Stimulated activated memory B cell treated with anti-CD40 and anti-IgM and Interleukin-4, amounts not matched to agents 10 μg/mL and 1 μg/mL and 100 μg/mL, for 72 hours (primary cell): ENCODE results near the gene PXN.
"Not testable (repeated sequence)": the region's sequence is repeated elsewhere in the genome, so short reads cannot be mapped to it uniquely, and the experiment has no call there.

Experiments
- ATAC-seq: fragments of 150-1000 bp; cut with Tn5 transposase; 2 replicates; pipeline ENCODE4 v1.10.0; 2021
- H3K27ac Mint-ChIP-seq: one replicate; pipeline ENCODE4 v1.8.0; 2022; ENCODE audit warnings: mild to moderate bottlenecking, mixed read lengths
- H3K27me3 Mint-ChIP-seq: one replicate; pipeline ENCODE4 v1.8.0; 2022; ENCODE audit warnings: mixed read lengths
- H3K36me3 Mint-ChIP-seq: one replicate; pipeline ENCODE4 v1.8.0; 2022; ENCODE audit warnings: mixed read lengths
- H3K4me1 Mint-ChIP-seq: one replicate; pipeline ENCODE4 v1.8.0; 2022; ENCODE audit warnings: mixed read lengths
- H3K4me3 Mint-ChIP-seq: one replicate; pipeline ENCODE4 v1.8.0; 2022; ENCODE audit warnings: mild to moderate bottlenecking, moderate library complexity, mixed read lengths
- H3K9me3 Mint-ChIP-seq: one replicate; pipeline ENCODE4 v1.8.0; 2022; ENCODE audit warnings: mixed read lengths

PXN gene

DNA sequence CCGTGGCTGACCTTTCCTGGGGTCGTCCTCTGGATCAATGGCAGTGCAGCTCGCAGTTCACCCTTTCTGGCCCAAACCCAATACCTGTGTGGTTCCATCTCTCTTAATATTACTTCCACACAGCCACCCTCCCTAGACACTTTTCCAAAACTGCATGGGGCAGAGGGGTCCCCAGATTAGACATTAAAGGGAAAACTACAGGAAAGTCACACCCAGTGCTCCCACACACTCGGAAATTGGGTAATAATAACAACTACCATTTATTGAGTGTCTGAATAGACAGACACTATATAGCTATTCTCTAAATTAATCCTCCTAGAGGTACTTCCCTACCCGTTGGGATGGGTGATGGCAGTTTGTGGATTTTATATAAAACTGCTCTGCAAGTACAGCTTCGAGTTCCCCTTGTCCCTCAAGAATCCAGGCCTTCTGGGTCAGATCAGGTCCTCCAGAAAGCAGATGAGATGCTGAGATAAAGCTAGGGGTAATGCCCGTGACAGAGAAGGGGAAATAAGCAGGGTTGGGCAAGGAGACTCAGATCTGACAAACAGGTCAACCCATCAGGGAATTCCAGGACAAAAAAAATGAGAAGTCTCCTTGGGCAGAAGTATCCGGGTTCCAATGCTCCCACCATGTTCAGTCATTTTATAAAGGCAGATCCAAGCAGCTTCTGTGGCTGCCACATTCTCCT is 795 bp upstream of the PXN start:
- Mint-ChIP-seq H3K36me3 (no peaks in the 10 kb centered on the region), H3K4me1 (peaks cover 23% of the 10 kb centered on the region), H3K27me3 (peaks cover 48% of the 10 kb centered on the region), H3K9me3 (no peaks in the 10 kb centered on the region), H3K4me3 (peak overlapping the region; percentile 82), H3K27ac (peak overlapping the region; percentile 14)
- ATAC-seq = no peak

DNA sequence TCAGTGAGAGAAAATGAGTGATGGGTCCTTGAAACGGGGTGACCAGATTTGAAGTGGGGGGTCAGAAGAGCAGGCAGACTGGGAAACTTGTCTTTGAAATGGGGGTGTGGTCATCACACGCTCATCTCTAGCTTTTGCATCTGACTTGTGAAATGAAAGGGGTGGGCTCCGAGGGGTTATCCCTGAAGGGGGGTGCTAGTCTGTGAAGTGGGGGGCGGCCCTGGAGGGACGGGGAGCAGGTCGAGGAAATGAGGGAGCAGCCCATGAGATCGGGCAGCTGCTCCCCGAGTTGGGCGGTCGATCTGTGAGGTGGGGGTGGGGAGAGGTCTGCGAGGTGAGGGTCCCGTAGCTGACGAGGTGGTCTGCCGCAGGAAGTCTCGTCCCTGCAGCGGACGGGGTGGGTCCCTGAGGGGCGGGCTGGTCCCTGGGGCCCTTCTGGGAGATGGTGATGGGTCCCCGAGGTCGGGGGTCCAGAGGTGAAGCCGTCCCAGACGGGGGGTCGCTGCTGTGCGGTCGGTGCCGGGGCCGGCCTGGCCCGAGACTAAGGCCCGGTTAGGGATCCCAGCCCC is 542 bp downstream of the PXN start:
- H3K27me3 Mint-ChIP-seq = peaks cover 55% of the 10 kb centered on the region
- H3K4me3 Mint-ChIP-seq = peak overlapping the region; percentile 73
- H3K4me1 Mint-ChIP-seq = peaks cover 23% of the 10 kb centered on the region
- peak; percentile 54 for ATAC-seq
- no peaks in the 10 kb centered on the region for H3K9me3 Mint-ChIP-seq
- H3K36me3 Mint-ChIP-seq = no peaks in the 10 kb centered on the region
- H3K27ac Mint-ChIP-seq = peak overlapping the region; percentile 50

DNA sequence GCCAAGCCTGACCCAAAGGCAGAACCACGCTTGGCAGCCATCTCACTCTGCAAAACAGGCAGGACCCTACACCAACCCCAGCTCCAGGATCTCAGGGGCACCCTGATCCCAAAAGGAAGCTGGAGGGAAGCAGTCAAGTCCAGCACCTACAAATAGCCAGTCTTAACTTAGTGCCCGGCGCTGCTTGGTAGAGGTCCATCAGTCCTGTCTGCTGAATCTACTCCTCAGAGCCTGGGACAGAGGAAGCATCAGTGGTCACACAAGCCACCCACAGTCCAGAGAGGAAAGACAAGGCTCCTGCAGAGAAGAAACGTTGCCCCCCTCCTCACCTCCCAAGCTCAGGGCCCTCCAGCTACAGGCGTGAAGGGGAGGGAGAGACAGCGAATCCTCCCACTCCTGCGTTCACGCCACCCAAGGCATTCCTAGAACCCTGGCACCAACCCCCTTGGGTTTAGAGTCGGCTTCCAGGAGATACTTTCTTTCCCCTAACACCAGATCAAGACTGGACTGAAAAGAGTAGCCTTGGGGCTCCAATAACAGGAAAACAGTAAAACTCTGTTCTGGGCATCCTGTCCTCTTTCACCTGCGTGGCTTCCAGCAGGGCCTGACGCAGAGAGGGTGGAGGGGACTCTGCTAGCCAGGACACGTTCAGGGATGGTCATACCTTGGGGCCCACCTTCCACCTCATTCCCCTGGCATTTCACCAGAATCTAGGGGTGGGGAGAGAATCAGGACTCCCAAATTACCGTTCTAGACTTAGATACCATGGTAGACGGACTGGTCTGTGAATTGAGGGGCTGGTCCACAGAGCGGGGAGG is 1.2 kb downstream of the PXN start:
- Mint-ChIP-seq H3K27me3 (peaks cover 60% of the 10 kb centered on the region), H3K4me3 (peak overlapping the region; percentile 73), H3K9me3 (no peaks in the 10 kb centered on the region), H3K4me1 (peaks cover 23% of the 10 kb centered on the region), H3K36me3 (no peaks in the 10 kb centered on the region), H3K27ac (peak overlapping the region; percentile 50)
- no peak for ATAC-seq

DNA sequence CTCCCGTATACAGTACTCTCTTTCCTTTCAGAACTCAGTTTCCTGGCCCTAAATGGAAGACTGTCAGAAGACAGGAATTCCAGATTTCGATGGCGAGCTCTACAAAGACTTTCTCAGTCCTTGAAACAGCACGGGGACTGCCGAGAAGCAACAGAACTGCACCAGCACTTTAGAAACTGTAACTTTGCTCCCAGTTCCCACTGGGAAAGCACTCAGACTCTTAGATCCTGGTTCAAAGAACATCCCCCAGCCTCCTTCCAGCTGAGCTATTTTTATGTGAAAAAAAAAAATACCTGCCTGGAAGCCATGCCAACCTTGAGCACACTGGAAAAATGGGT is 1.8 kb downstream of the PXN start:
- Mint-ChIP-seq H3K9me3 (no peaks in the 10 kb centered on the region), H3K27me3 (peaks cover 56% of the 10 kb centered on the region), H3K27ac (no peak overlapping the region), H3K4me3 (no peak overlapping the region), H3K4me1 (peaks cover 23% of the 10 kb centered on the region), H3K36me3 (no peaks in the 10 kb centered on the region)
- no peak for ATAC-seq

DNA sequence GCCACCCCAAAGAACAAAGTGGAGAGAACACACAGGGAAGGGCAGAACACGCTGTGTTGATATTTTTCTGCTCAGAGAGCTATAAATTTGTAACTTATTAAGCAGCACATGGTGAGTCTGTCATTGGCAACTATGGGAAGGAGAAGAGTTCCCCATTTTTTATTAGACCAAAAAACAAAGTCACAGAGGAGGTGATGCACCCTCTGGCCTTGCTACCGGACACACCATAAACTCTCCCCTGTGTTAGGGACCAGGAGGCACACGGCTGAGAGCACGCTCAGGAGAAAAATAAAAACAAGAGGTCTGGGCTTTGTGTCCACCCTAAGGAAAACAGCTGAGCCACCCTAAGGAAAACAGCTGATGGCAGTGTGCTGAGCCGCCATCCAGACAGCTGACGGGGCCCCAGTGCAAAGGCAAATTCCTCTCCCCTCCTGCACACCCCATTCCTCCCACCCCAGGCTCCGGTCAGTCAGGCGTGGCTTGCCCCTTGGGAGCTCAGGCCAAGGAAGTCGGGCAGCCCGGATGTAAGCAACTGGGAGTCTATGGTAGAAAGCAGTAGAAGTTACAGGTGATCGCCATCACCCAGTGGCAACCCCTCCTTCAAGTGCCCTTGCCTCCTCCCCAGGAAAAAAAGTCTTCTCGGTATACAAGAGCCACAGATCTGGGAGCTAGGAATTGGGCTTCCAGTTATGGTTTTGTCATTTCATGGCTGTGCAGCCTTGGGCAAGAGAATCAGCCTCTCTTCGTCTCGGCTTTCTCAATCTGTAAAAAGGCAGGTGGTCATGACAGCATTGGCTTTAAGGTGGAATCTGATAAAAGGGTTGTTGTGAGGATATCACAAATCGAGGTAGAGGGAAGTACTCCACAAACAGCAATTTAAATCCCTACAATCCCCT is 2.4 kb downstream of the PXN start:
- no peak overlapping the region for H3K4me3 Mint-ChIP-seq
- H3K27me3 Mint-ChIP-seq = peaks cover 49% of the 10 kb centered on the region
- peaks cover 23% of the 10 kb centered on the region for H3K4me1 Mint-ChIP-seq
- no peak for ATAC-seq
- H3K9me3 Mint-ChIP-seq = no peaks in the 10 kb centered on the region
- H3K36me3 Mint-ChIP-seq = no peaks in the 10 kb centered on the region
- no peak overlapping the region for H3K27ac Mint-ChIP-seq

DNA sequence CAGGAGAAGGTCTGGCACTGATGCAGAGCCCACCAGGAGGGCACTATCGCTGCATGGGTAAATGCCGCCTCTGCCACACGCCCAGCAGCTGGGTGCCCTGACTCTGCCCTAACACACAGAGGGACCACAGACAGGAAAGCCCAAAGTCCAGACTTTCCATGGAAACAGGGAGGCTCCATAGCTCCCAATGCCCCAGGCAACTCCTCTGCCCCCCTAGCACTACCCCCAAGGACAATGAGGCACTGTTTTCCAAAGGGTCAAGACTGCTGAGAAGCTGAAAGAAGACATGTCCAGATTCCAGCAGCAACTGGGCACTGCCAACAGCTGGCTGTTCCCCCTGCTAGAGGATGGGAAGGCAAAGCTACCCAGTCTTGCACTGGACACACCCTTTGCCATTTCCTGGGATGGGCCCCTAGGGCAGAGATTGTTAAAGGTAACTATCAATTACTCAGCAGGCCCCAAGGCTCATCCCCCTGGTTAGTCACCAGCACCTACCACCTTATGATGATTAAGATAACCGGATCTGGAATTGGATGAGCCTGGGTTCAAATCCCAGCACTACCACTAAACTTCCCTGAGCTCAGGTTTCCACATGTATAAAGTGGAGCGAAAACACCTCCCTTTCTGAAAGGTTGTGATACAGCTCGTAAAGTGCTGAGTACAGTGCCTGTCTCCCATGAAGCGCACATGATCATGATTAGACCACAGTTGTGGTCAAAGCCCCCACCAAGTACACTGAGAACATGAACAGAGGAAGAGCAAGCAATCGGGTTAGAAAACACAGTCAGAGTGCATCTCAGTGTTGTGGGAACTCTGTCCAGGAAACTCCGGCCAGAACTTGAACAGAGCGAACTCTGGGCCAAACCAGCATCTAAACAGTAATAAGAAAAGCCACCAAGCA is 3.3 kb downstream of the PXN start:
- Mint-ChIP-seq H3K36me3 (no peaks in the 10 kb centered on the region), H3K9me3 (no peaks in the 10 kb centered on the region), H3K27ac (no peak overlapping the region), H3K4me3 (no peak overlapping the region), H3K27me3 (peaks cover 54% of the 10 kb centered on the region), H3K4me1 (peaks cover 23% of the 10 kb centered on the region)
- ATAC-seq = no peak

DNA sequence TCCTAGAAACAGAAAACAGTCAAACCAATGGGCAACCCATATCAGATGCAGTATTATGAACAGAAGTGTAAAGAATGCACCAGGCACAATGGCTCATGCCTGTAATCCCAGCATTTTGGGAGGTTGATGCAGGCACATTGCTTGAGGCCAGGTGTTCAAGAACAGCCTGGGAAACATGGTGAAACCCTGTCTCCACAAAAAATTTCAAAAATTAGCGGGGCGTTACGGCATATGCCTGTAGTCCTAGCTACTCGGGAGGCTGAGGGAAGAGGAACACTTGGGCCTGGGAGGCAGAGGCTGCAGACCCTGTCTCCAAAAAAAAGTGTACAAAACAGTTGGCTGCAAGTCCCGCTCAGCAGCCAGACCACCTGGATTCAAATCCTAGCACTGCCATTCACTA is 4.9 kb downstream of the PXN start:
- Mint-ChIP-seq H3K27ac (no peak overlapping the region), H3K4me1 (peaks cover 16% of the 10 kb centered on the region), H3K4me3 (no peak overlapping the region), H3K9me3 (no peaks in the 10 kb centered on the region), H3K27me3 (peaks cover 62% of the 10 kb centered on the region), H3K36me3 (no peaks in the 10 kb centered on the region)
- no peak for ATAC-seq

DNA sequence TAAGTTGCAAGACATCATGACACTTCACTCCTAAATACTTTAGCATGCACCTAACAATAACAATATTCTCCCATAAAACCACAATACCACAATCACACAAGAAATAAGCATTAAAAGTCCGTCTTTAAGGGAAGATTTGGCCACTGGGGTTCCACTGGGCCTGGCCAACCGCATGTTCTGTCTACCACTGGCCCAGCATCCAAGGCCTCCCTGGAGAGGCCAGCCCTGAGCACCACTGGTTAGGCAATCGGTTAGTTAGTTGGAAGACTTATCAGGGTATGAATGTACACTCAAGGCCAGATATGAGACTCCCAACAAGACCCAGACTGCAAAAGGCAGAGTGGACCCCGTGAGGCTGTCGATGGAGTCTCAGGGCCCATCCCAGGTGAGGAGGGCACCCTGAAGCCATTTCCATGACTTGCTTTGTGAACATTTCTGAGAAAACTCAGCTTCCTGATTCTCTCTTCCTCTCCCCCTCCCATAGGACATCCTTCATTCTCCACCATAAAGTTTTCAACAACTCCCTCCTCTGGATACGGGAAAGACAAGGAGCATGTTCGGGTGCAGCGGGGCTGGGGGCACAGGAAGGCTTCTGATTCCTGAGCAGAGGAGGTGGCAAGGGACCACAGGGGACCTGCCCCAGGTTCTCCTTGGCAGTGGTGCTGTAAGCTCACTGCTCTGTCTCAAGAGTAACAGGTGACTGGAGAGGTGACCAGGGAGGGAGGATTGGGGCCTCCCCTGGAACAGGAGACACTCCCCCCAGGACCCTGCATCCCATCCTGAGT is 5.9 kb downstream of the PXN start:
- H3K27me3 Mint-ChIP-seq = peaks cover 65% of the 10 kb centered on the region
- H3K4me3 Mint-ChIP-seq = no peak overlapping the region

DNA sequence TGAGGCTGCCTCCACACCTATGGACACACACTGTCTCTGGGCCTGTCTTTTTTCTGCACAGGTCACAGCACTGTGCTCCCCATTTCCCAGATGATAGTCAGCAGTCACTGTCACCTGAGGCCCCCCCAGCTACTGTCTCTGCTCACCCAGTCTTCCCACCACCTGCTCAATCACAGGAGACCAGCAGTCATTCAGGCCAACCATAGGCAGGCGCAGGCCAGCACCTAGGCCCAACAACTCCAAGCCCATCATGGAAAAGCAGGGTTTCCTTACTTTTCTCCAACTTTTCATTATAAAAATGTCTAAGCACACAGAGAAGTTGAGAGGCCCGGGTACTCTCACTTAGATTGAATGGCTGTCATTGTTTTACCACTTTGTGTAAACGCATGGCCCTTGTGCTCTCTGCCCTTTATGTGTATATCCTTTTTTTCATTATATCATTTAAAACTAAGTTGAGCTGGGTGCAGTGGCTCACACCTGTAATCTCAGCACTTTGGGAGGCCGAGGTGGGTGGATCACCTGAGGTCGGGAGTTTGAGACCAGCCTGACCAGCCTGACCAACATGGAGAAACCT is 7.1 kb downstream of the PXN start:
- ATAC-seq = no peak
- Mint-ChIP-seq H3K4me1 (peaks cover 11% of the 10 kb centered on the region), H3K4me3 (no peak overlapping the region), H3K27me3 (peaks cover 67% of the 10 kb centered on the region), H3K36me3 (no peaks in the 10 kb centered on the region), H3K27ac (no peak overlapping the region), H3K9me3 (no peaks in the 10 kb centered on the region)

More for the DNA sequence above, 5.9 kb downstream of the PXN start:
- no peak for ATAC-seq
- Mint-ChIP-seq H3K36me3 (no peaks in the 10 kb centered on the region), H3K27ac (no peak overlapping the region), H3K9me3 (no peaks in the 10 kb centered on the region), H3K4me1 (peaks cover 10% of the 10 kb centered on the region)

DNA sequence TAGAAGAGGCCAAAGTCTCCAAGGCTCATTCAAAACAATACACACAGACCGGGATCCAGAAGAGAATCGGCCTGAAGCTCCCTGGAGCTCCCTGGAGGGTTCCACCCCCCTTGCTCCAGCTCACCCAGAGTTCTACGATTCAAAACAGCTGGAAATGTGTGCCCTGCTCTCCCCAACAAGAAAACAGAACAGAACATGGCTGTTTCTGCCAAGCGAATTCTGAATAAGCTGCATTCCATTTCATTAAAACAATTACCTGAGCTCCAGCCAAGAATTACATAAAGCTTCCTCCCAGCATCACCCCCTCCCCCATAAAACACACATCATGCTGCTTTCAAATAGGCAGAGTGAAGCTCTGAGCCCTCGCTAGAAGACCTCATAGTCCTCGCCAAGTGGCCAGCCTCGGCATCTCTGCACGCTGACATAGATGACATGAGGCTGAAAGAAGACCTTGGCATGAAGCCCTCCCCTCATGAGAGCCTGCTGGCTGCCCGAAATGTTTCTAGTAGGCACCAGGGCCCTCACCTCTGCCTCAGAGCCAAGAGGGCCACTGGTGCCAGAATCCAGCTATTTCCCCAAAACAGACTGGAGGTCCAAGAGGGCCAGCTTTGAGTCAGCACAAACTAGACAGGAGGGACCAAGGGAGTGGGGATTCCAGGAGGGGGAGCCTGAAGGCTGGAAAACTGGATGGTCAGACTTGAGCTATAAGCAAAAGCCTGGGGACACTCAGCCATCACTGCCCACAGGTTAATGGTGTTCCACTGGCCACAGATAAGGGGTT is 8.3 kb downstream of the PXN start:
- ATAC-seq = no peak
- Mint-ChIP-seq H3K27me3 (peaks cover 63% of the 10 kb centered on the region), H3K36me3 (no peaks in the 10 kb centered on the region), H3K27ac (no peak overlapping the region), H3K4me3 (no peak overlapping the region), H3K4me1 (peaks cover 14% of the 10 kb centered on the region), H3K9me3 (no peaks in the 10 kb centered on the region)

DNA sequence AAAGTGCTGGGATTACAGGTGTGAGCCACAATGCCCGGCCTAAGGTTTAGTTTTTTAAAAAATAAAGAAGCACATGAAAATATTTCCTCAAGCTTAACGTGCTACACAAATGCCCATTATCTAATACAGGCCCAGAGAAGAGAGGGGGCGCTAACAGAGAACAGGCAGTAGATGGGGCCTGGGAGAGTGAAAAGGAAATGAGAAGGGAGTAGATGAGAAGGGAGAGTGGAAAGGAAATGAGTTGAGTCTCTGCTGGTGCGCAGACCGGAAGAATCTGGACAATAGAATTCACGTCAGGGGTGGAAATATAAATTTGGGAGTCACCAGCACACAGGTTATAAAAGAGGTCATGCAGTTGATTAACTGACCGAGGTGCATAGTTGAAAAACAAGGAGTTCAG is 10.7 kb downstream of the PXN start:
- Mint-ChIP-seq H3K9me3 (no peaks in the 10 kb centered on the region), H3K36me3 (no peaks in the 10 kb centered on the region), H3K27ac (no peak overlapping the region), H3K4me1 (peaks cover 33% of the 10 kb centered on the region), H3K4me3 (no peak overlapping the region), H3K27me3 (peaks cover 65% of the 10 kb centered on the region)
- no peak for ATAC-seq

DNA sequence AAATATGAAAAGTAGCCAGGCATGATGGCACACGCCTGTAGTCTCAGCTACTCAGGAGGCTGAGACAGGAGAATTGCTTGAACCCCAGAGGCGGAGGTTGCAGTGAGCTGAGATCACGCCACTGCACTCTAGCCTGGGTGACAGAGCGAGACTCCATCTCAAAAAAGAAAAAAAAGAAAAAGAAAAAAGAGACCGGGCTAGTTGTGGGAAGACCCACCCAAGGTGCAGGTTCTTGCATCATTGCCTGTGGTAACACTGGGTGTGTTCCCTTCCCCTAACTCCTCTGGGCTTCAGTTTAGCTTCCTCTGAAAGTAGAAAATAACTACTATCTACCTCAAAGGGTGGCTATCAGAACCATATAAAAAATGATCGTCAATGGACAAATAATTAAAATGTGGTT is 12.2 kb downstream of the PXN start:
- peaks cover 42% of the 10 kb centered on the region for H3K4me1 Mint-ChIP-seq
- ATAC-seq = peak; percentile 49
- peak overlapping the region; percentile 58 for H3K4me3 Mint-ChIP-seq
- not testable (repeated sequence) for H3K36me3 Mint-ChIP-seq, H3K9me3 Mint-ChIP-seq, H3K27ac Mint-ChIP-seq
- peaks cover 77% of the 10 kb centered on the region for H3K27me3 Mint-ChIP-seq
